HepG2 (cell line): Measurements from ENCODE around the gene ADAT3. TPM values are rescaled to one million over a fixed set of nuclear protein-coding genes. Genes with fewer than 3 reads are reported as not detected.

ENCODE experiments used
- CC2D1A ChIP-seq: sonication (generic); formaldehyde crosslinking; IDR thresholded peaks from 2 replicates; pipeline ENCODE4 v1.8.1; 2023; ENCODE audit warnings: mild to moderate bottlenecking, missing genetic modification reagents
- DNMT3B ChIP-seq: conservative IDR thresholded peaks from 2 replicates; pipeline ENCODE4 v1.6.1; 2016; ENCODE audit warnings: missing biosample characterization, control low read depth
- DR1 ChIP-seq: sonication (generic); formaldehyde crosslinking; IDR thresholded peaks from 2 replicates; pipeline ENCODE4 v1.8.0; 2021; ENCODE audit warnings: mild to moderate bottlenecking, missing genetic modification reagents, inconsistent platforms
- FOXA3 ChIP-seq: IDR thresholded peaks from 2 replicates; pipeline ENCODE4 v1.6.1; 2016; ENCODE audit warnings: missing genetic modification reagents, missing compliant biosample characterization
- FOXO1 ChIP-seq: sonication (generic); formaldehyde crosslinking; IDR thresholded peaks from 2 replicates; pipeline ENCODE4 v1.4.0; 2020; ENCODE audit warnings: missing genetic modification reagents
- GPN1 ChIP-seq: sonication (generic); formaldehyde crosslinking; IDR thresholded peaks from 2 replicates; pipeline ENCODE4 v1.5.1; 2020; ENCODE audit warnings: missing genetic modification reagents, borderline replicate concordance
- KDM4B ChIP-seq: sonication (generic); formaldehyde crosslinking; IDR thresholded peaks from 2 replicates; pipeline ENCODE4 v1.4.0; 2020; ENCODE audit warnings: missing genetic modification reagents
- MAFF ChIP-seq: IDR thresholded peaks from 2 replicates; pipeline ENCODE4 v1.6.1; 2011; ENCODE audit warnings: low read depth, low read length, improper control_type of control experiment
- MEIS2 ChIP-seq: sonication (generic); formaldehyde crosslinking; IDR thresholded peaks from 2 replicates; pipeline ENCODE4 v1.9.0; 2021; ENCODE audit warnings: mild to moderate bottlenecking, missing genetic modification reagents
- MTA1 ChIP-seq: sonication (generic); formaldehyde crosslinking; IDR thresholded peaks from 2 replicates; pipeline ENCODE4 v1.4.0; 2020; ENCODE audit warnings: missing genetic modification reagents, mild to moderate bottlenecking, borderline replicate concordance
- NBN ChIP-seq: fragments of 450-650 bp; conservative IDR thresholded peaks from 2 replicates; pipeline ENCODE4 v1.6.1; 2017
- TBX2 ChIP-seq: sonication (generic); formaldehyde crosslinking; IDR thresholded peaks from 2 replicates; pipeline ENCODE4 v1.5.0; 2020; ENCODE audit warnings: missing genetic modification reagents, mild to moderate bottlenecking, borderline replicate concordance
- ZMAT3 ChIP-seq: sonication (generic); formaldehyde crosslinking; conservative IDR thresholded peaks from 2 replicates; pipeline ENCODE4 v1.7.0; 2021; ENCODE audit warnings: missing genetic modification reagents
- ZNF205 ChIP-seq: IDR thresholded peaks from 2 replicates; pipeline ENCODE4 v1.6.1; 2018; ENCODE audit warnings: missing biosample characterization, missing genetic modification reagents
- ZNF260 ChIP-seq: sonication (generic); formaldehyde crosslinking; IDR thresholded peaks from 2 replicates; pipeline ENCODE4 v1.4.0; 2020; ENCODE audit warnings: missing genetic modification reagents, low read depth, mild to moderate bottlenecking, borderline replicate concordance
- ZNF274 ChIP-seq: sonication (generic); formaldehyde crosslinking; IDR thresholded peaks from 2 replicates; pipeline ENCODE4 v1.5.1; 2020; ENCODE audit warnings: mild to moderate bottlenecking, missing genetic modification reagents
- ZNF770 ChIP-seq: sonication (generic); formaldehyde crosslinking; IDR thresholded peaks from 2 replicates; pipeline ENCODE4 v1.5.0; 2020; ENCODE audit warnings: mild to moderate bottlenecking, missing genetic modification reagents
- ZNF773 ChIP-seq: sonication (generic); formaldehyde crosslinking; IDR thresholded peaks from 2 replicates; pipeline ENCODE4 v1.4.0; 2020; ENCODE audit warnings: missing genetic modification reagents, borderline replicate concordance
- ZNF788 ChIP-seq: sonication (generic); formaldehyde crosslinking; IDR thresholded peaks from 2 replicates; pipeline ENCODE4 v1.5.0; 2020; ENCODE audit warnings: mild to moderate bottlenecking, missing genetic modification reagents, borderline replicate concordance
- polyA plus RNA-seq, 8 experiments: library from polyadenylated mRNA; depleted of rRNA in 3 of 8; stranded (reverse) in 7 of 8; unstranded in 1 of 8; fragments of >200 nt; fragmentation: Illumina TruSeq in 4 of 8; extraction: Trizol in 4 of 8; gene quantifications; 2 replicates each; pipeline versions ENCODE4 v1.2.1 to v1.2.3, GENCODE V29; 2011 to 2016; ENCODE audit warnings: low read depth in 4 of 8, missing spikeins in 1 of 8, mixed read lengths in 1 of 8; ENCODE audit not compliant: insufficient read depth in 1 of 8
- total RNA-seq, 5 experiments: library from RNA; depleted of rRNA; stranded (reverse); fragments of >200 nt; fragmentation: Illumina TruSeq; extraction: Trizol; gene quantifications; 2 replicates each; pipeline ENCODE4 v1.2.3, GENCODE V29; 2016; ENCODE audit warnings: low read depth in 1 of 5
- TF ChIP-seq, protein P1 (sequence below): sonication (generic); formaldehyde crosslinking; IDR thresholded peaks from 2 replicates; pipeline ENCODE4 v1.4.0; 2020; ENCODE audit warnings: mild to moderate bottlenecking, missing genetic modification reagents, borderline replicate concordance
- TF ChIP-seq, protein P2 (sequence below): sonication (generic); formaldehyde crosslinking; IDR thresholded peaks from 2 replicates; pipeline ENCODE4 v1.8.0; 2022; ENCODE audit warnings: mild to moderate bottlenecking, missing genetic modification reagents

ADAT3 gene
- total and polyA plus RNA-seq, 2 of the 13 experiments (the other 11 are each of a cell fraction or from before 2014, with no cell fraction given), result 0.95 to 3.5 TPM

DNA sequence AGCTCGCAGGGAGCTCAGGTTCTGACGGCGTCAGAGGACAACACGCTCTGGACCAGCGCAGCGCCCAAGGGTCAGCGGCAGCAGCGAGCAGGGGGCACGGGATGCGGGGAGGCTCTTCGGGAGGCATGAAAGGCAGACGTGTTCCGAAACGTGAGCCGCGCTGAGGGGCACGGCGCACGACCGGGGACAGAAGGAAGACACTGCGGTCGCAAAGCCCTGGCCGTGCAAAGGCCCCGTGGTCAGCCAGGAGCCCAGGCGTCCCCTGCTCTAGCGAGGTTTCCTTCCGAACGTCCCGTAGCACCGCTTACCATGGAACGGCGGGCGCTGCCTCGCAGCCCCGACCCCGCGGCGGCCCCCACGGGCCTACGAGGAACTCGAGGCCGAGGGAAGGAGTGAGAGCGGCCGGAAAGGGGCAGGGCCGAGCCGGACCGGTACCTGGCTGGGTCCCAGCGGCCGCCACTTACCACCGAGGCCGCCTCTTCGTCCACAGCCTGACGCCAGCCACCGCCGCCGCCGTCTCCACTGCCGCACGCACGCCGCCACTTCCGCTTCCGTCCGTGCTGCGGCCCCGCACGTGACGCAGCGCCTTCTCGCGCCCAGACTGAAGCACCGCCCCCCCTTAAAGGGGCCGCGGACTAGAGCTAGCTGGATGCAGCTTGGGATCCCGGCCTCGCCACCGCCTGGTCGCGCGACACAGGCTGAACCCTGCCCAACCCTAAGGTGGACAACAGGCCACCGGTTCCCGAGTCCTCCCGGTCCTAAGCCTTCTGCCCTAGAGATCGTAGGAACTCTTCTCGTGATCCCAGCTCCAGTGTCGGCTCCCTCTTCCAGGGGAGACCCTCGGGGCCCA is 29.3 kb upstream of the ADAT3 start (continued):
- TF ChIP-seq, protein P1, sequence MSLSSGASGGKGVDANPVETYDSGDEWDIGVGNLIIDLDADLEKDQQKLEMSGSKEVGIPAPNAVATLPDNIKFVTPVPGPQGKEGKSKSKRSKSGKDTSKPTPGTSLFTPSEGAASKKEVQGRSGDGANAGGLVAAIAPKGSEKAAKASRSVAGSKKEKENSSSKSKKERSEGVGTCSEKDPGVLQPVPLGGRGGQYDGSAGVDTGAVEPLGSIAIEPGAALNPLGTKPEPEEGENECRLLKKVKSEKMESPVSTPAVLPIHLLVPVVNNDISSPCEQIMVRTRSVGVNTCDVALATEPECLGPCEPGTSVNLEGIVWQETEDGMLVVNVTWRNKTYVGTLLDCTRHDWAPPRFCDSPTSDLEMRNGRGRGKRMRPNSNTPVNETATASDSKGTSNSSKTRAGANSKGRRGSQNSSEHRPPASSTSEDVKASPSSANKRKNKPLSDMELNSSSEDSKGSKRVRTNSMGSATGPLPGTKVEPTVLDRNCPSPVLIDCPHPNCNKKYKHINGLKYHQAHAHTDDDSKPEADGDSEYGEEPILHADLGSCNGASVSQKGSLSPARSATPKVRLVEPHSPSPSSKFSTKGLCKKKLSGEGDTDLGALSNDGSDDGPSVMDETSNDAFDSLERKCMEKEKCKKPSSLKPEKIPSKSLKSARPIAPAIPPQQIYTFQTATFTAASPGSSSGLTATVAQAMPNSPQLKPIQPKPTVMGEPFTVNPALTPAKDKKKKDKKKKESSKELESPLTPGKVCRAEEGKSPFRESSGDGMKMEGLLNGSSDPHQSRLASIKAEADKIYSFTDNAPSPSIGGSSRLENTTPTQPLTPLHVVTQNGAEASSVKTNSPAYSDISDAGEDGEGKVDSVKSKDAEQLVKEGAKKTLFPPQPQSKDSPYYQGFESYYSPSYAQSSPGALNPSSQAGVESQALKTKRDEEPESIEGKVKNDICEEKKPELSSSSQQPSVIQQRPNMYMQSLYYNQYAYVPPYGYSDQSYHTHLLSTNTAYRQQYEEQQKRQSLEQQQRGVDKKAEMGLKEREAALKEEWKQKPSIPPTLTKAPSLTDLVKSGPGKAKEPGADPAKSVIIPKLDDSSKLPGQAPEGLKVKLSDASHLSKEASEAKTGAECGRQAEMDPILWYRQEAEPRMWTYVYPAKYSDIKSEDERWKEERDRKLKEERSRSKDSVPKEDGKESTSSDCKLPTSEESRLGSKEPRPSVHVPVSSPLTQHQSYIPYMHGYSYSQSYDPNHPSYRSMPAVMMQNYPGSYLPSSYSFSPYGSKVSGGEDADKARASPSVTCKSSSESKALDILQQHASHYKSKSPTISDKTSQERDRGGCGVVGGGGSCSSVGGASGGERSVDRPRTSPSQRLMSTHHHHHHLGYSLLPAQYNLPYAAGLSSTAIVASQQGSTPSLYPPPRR, result peak; percentile 72
- peak; percentile 24; the same call in 1 of the 2 replicates for TF ChIP-seq DNMT3B (CRISPR knock-in tag)
- TF ChIP-seq ZNF274, result peak; percentile 87
- TF ChIP-seq GPN1 (CRISPR knock-in tag), result peak; percentile 21; the same call in 1 of the 2 replicates
- peak; percentile 93 for TF ChIP-seq ZNF788 (CRISPR knock-in tag)
- TF ChIP-seq KDM4B (CRISPR knock-in tag), result peak; percentile 83; the same call in 1 of the 2 replicates
- peak; percentile 94 for TF ChIP-seq ZMAT3 (CRISPR knock-in tag)
- TF ChIP-seq, protein P2, sequence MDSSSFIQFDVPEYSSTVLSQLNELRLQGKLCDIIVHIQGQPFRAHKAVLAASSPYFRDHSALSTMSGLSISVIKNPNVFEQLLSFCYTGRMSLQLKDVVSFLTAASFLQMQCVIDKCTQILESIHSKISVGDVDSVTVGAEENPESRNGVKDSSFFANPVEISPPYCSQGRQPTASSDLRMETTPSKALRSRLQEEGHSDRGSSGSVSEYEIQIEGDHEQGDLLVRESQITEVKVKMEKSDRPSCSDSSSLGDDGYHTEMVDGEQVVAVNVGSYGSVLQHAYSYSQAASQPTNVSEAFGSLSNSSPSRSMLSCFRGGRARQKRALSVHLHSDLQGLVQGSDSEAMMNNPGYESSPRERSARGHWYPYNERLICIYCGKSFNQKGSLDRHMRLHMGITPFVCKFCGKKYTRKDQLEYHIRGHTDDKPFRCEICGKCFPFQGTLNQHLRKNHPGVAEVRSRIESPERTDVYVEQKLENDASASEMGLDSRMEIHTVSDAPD (CRISPR knock-in tag), result 0 out of 2 replicates have a peak, but pooled peaks have one; percentile 15
- peak; percentile 97 for TF ChIP-seq TBX2 (CRISPR knock-in tag)
- peak; percentile 69; the same call in 1 of the 2 replicates for TF ChIP-seq MTA1
- TF ChIP-seq ZNF260, result no peak
- 0 out of 2 replicates have a peak, but pooled peaks have one; percentile 50 for TF ChIP-seq DR1
- peak; percentile 60; the same call in 1 of the 2 replicates for TF ChIP-seq ZNF205 (CRISPR knock-in tag)
- TF ChIP-seq ZNF773 (CRISPR knock-in tag), result peak; percentile 40; the same call in 1 of the 2 replicates
- TF ChIP-seq CC2D1A, result no peak
- no peak for TF ChIP-seq NBN
- no peak for TF ChIP-seq MAFF
- peak; percentile 70 for TF ChIP-seq FOXO1 (CRISPR knock-in tag)
- TF ChIP-seq FOXA3 (CRISPR knock-in tag), result peak; percentile 66
- 0 out of 2 replicates have a peak, but pooled peaks have one; percentile 14 for TF ChIP-seq ZNF770 (CRISPR knock-in tag)
- TF ChIP-seq MEIS2 (CRISPR knock-in tag), result peak; percentile 71; the same call in 1 of the 2 replicates
